Fibroblast of skin of left biceps (primary cell): ENCODE results near the gene TANC1.

Experiments
- DNase-seq, 2 experiments: peaks; one replicate each; pipeline ENCODE4 v3.0.0-alpha.2; 2013; ENCODE audit warnings: low read depth in 2 of 2

TANC1 gene

DNA sequence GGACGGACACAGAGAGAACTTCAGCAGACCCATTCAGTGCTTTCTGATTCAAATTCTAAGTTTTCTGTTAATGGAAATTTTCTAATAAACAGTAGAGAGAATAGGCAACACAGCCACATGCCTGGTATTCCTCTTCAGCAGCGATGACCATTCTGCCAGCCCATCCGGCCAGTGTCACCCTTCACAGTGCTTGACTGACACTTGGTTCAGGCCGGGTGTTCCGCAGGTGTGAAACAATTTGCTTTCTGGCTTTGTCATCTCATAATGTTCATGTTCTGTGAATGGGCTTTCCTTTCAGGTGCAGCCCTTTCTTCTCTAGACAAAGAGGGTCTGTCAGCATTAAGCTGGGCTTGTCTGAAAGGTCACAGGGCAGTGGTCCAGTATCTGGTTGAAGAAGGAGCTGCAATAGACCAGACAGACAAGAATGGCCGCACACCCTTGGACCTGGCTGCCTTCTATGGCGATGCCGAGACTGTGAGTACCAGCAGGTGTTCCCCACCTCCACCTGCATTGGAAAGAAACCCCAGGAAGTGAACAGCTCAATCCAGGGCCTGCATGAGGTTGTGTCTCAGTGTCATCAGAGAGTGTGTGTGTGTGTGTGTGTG, 251.1 kb downstream of the TANC1 start:
- DNase-seq = no peak

DNA sequence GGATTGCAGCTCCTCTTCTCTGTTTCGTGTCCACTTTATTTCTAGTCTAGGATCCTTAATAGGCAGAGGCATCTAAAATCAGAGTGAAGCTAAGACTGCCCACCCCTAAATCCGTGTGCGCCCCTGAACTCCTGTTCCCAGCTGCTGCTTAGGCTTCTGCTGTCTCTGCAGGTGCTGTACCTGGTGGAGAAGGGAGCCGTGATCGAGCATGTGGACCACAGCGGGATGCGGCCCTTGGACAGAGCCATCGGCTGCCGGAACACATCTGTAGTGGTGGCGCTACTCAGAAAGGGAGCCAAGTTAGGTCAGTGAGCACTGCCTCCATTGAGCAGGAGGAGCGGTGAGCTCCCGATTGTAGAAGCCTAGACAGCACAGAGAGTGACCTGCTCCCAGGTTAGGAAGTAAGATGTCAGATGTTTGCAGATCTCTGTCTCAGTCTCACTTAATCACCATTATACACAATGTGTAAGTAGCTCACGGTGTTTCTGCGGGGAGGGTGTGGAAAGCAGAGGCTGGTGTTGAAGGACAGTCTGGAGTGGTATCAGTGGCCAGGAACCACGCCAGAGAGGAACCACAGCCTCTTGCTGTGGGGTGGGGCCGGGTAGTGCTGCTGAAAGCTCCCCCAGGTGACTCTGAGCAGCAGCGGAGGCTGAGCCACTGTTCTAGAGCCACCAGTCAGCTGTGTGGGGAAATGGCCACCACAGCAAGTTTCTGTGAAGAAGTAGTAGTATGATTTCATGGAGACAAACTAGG, 255.8 kb downstream of the TANC1 start:
- DNase-seq = no peak

DNA sequence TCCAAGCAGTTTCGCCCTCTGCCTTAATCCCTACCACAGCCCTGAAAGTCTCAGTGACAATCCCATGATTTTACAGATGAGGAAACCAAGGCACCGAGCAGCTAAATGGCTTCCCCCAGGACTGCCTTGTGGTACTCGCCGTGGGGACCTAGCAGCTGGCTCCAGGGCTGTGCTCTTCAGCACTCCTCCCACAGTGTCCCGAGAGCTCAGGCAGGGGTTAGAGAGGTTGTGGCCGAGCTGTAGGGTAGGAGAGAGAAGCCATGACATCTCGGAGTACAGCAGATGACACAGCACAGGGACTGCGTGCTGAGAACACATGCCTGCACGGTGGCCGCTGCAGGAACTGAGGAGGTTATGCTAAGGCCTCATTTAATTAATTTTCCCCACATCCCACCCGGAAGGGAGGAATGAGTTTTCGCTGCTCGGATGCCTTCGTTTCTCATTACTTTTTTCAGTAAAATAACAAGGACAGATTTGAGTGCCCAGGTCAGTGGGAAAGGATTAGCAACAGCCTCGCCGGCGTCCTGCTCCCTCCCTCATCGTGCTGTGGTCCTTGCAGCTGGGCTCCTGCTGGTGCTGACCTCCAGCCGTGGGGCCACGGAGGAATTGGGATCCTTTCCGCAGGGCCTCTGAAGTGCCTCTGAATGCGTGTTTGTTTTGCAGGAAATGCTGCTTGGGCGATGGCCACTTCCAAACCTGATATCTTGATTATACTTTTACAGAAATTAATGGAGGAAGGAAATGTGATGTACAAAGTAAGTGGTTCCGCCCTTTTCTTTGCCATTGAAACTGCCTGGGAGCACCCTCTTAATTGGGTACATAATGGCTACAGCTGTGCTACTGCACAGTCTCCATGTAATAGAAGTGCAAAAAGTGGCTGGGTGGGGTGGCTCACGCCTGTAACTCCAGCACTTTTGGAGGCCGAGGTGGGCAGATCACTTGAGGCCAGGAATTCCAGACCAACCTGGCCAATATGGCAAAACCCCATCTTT, 256.9 kb downstream of the TANC1 start:
- DNase-seq = no peak

DNA sequence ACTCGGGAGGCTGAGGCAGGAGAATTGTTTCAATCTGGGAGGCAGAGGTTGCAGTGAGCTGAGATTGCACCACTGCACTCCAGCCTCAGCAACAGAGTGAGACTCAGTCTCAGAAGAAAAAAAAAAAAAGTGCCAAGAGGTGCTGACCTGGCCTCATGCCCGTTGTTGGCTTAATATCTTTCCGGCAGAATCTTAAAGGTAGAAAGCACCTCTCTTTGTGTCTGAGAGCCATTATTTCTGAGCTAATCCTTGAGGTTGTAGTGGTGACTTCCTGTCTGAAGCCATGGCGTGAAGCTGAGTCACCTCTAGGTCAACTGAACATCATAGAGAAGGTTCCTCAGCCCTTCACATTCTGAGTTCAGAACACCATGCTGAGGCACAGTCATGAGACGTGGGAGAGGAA, 257.6 kb downstream of the TANC1 start:
- DNase-seq = no peak

DNA sequence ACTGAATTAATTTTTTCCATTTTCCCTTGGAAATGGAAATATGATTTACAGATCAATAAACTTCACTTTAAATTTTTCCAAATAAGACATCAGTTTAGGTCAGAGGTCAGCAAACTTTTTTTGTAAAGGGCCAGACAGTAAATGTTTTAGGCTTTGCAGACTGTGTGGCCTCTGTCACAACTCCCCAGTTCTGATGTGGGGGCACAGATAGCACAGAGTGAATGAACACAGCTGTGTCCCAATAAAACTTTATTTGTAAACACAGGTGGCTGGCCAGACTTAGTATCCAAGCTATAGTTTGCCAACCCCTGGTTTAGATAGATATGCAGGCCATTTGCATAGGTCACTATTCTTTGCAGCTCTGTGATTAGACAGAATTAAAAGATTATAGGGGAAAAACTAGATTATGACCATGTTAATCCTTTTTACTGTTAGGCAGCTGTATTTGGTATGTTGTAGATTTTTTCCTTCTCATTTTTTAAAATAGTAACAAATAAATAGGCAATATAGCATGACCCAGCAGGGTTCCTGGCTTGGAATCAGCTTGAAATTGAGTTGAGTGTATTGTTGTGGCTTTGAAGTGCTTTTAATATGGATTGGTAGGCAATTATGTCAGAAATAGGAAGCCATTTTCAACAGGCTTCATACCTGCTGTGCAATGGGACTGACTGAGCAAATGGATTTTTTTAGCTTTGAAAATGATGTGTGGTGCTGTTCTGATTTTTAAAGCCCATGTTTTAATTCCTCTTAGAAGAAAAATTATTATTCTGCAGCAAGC, 258.4 kb downstream of the TANC1 start:
- no peak for DNase-seq

DNA sequence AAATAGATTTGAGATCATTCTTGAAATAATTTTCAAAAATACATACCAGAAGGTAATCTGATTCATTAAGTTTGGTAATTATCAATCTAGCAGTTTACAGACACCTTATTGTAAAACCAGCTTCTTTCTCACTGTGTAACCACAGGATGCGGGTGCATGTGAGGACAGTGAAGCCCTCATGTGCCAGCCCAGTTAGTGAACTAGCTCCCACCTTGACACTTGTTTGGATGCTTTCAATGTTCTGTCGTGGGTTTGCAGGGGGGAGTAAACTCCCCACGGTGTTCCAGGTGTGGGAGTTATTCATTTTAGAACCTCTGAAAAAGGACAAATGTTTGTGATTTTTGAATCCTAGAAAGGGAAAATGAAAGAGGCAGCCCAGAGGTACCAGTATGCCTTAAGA, 259.0 kb downstream of the TANC1 start:
- DNase-seq = no peak

DNA sequence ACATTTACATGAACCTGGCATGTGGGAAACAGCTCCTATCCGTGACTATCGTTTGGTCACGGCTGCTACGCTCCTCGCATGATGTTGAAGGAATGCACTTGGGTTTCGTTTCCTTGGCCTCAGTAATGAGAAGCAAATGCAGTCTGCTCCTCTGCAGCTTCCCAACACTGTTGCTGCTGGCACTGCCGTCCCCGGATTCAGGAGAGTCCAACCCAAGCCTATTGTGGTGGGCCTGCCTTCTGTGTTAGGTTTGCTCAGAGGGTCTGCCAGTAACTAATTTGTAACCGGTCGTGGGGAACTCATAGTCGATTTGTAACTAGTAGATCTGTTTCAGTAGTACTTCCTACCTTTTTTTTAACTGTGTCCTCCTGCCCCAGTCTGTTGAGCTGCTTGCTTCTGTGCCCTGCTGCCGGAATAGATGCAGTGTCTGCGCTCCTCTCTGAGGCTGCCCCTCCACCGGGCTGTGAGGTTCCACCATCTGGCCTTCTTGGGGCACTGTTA, 259.7 kb downstream of the TANC1 start:
- peak; percentile 41 to 44 for DNase-seq

DNA sequence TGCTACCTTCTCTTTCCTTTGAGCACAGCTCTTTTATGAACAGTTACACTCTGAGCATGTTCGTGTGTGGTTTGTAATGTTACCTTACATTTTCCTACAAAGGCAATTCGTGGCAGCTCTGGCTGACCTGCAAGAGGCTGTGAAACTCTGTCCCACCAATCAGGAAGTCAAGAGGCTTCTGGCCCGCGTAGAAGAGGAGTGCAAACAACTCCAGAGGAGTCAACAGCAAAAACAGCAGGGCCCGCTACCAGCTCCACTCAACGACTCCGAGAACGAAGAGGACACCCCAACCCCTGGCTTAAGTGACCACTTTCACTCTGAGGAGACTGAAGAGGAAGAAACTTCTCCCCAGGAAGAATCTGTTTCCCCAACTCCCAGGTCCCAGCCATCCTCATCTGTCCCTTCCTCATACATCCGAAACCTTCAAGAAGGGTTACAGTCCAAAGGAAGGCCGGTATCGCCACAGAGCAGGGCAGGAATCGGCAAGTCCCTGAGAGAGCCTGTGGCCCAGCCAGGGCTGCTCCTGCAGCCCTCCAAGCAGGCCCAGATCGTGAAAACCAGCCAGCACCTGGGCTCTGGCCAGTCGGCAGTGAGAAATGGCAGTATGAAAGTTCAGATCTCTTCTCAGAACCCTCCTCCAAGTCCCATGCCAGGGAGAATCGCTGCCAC, 261.2 kb downstream of the TANC1 start:
- DNase-seq = no peak

DNA sequence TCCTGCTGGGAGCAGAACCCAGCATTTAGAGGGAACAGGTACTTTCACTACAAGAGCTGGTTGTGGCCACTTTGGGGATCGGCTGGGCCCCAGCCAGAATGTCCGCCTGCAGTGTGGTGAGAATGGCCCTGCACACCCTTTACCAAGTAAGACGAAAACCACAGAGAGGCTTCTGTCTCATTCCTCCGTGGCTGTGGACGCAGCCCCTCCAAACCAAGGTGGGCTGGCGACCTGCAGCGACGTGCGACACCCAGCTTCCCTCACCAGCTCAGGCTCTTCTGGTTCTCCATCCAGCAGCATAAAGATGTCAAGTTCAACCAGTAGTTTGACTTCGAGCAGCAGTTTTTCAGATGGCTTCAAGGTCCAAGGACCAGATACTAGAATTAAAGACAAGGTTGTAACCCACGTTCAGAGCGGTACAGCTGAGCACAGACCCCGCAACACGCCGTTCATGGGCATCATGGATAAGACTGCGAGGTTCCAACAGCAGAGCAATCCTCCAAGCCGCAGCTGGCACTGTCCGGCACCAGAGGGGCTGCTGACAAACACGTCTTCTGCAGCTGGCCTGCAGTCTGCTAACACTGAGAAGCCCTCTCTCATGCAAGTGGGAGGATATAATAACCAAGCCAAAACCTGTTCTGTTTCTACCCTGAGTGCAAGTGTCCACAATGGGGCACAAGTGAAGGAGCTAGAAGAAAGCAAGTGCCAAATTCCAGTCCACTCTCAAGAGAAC, 261.9 kb downstream of the TANC1 start:
- DNase-seq = no peak

DNA sequence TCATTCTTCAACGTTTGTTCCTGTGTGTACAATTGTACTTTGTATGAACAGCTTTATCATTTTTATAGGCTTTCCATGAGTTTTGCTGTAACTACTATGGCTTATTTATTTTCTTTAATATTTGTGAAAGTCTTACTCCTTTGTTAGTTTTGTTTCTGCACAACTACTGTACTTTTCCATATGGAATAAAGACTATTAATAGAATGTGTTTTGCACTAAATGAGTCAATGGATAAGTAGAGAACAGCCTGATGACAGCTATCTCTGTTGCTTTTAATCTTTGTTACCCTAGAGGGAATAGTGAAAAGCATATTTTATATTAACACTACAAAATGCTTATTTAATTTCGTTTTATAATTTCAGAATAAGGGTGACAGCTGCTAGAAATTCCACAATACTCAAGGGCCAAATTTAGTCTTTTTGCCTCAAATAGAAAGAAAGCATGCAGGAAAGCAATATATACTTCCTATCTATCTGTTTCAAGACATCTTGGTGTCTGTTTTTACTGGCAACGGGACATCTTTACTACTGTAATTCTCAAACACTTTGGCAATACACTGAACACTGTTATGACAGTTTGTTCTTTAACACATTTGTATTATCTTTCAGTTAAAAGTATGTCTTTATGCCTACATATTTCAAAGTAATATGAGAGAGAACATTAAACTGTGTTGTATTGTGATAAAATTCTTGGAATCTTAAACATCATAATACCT, 264.2 kb downstream of the TANC1 start:
- DNase-seq = peak; percentile 20 to 25

DNA sequence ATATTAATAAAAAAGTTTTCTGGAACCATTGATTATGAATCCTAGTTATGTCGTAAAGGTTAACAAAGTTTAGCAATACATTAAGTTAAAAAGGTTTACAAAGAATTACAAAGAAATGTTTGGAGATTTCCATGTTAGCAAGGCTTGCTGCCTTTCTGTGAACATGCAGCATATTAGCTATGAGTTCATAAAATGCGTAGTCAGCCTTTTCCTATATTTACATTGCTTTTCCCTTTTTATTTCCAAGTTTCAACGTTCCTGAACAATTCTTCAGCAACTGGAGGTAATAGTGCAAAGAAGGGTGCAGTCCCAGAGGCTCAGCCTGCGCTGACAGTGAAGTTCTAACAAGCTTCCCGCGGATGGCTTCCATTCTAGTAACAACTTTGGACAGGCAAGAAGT, 266.4 kb downstream of the TANC1 start:
- no peak for DNase-seq

DNA sequence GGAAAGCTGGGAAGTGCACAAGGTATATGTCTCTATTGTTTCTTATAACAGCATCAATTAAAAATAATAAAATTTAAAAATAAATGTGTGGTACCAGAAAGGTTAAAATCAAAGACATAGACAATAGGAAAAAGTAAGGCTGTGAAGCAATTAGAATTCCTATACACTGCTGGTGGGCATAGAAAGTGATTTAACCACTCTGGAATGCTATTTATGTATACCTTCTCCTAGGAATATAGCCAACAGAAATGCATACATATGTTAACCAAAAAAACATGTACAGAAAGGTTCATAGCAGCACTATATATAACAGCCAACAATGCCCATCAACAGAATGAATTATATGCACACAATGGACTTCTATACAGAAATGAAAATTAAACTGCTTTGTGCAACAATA, 275.1 kb downstream of the TANC1 start:
- peak; percentile 30 to 42 for DNase-seq

DNA sequence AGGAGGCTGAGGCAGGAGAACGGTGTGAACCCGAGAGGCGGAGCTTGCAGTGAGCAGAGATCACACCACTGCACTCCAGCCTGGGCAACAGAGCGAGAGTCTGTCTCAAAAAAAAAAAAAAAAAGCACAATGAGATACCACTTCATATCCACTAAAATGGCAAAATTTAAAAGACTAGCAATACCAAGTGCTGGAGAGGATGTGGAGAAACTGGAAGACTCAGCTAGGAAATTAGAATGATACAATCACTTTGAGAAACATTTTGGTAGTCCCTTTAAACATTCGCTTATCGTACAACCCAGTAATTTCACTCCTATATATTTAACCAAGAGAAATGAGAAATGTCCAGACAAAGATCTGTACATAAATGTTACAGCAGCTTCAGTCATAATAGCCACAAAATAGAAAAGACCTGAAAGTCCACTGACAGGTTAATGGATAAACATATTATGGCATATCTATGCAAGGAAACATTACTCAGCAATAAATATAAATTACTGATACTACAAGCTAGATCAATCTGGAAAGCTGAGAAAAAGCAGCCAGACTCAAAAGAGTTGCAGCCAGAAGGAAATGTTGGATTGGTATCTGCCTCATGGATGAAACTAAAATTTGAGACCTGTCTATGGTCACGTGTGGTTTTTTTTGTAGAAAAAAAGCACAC, 278.0 kb downstream of the TANC1 start:
- DNase-seq = no peak

DNA sequence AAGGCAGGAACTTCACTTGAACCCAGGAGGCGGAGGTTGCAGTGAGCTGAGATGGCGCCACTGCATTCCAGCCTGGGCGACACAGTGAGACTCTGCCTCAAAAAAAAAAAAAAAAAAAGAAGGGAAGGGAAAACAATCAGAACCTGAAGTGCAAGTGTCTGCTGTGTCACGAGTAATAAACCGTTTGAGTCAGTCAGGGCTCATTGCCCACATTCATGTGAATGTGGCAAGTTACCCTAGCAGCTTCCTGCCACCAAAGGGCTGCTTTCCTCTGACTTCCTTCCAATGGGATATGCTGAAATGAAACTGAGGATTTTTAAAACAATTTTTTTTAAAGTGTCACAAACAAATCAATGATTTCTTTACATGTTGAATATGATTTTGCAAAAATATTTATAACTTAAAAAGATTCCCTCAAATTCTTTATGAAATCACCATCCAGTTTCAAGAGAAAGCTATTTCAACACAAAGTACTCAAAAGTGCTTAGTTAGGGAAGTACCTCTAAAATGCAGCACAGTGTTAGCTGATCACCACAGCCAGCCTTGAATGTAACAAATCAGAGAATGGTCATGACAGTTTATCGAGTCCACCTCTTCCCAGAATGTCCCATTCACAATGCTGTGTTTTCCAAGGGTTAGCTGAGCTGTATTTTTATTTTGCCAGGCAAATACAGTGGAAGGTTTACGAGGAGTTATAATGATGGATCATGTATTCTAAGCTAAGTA, 281.7 kb downstream of the TANC1 start:
- no peak for DNase-seq

DNA sequence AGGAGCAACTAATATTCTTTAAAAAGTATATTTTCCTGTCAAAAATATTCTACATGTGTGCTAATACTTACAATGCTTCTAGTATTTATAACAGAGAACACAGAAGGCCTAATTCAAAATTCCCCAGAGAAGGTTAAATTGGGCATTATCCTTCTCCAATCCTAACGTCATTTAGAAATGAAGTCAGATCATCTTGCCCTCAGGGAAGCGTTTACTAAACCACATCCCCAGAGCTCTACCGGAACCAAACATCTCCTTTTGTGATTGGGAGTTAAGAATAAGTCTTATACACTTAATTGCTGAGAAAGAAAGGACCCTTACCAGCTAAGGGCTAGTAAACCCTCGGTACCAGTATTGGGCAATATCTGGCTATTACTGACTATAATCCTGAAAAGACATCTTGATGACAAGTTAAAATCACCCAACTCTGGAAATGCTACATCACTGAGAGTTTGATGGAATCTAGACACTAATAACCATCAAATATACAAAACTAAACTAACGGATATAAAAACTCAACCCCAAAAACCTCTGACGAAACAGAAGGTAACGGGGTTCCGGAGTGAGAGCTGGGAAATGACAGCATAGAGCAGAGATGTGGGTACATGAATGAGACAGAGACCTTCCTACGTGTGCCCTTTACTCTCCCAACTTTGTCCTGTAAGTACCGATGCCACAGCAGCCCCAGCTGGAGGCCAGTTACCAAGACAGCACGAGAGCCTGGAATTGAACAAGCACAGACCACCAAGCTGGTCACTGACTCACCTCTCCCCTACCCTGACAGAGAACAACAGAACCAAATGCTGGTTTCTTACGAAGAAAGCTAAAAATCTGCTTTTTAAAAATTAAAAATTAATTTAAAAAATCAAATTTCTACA, 283.1 kb downstream of the TANC1 start:
- DNase-seq = no peak

DNA sequence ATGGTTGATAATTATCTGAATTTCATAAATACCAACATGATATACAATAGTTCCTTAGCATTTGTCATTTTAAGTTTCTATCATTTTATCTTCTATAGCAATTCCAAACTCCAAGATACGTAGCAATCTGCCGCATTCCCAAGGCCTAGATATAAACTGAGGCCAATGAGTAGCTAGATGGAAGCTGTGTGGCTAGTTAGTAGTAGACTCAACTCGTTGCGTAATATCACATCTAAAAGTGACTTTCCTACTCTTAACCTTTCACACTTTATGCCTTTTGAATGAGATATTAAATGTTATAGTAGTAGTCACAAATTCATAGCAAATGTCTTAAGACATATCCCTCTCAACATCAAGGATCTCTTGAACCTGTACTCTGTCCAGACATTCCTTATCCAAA, 284.5 kb downstream of the TANC1 start:
- no peak for DNase-seq

DNA sequence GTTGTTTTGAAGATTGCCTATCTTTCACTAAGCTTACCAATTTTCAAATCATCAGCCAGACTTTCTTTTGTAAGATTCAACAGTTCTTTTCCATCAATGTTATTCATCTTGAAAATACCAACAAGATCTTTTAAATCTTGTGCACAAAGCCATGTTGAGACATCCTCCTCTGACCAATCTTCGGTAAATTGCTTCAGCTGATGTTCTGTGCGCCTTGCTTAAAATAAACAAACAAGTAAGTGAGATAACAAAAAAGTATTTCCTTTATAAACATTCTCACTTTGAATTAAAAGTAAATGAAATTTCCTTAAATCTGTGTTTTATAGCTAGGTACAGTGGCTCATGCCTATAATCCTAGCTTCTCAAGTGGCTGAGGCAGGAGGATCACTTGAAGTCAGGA, 287.7 kb downstream of the TANC1 start:
- DNase-seq = no peak
